HG02763 (cell line): ENCODE measurements around the gene PRPF18.

Source experiments
- ATAC-seq: cut with Tn5 transposase; IDR thresholded peaks from one replicate; pipeline ENCODE4 v1.9.1; 2021; ENCODE audit warnings: mild to moderate bottlenecking, moderate library complexity; ENCODE audit not compliant: unreplicated experiment

Gene PRPF18

DNA sequence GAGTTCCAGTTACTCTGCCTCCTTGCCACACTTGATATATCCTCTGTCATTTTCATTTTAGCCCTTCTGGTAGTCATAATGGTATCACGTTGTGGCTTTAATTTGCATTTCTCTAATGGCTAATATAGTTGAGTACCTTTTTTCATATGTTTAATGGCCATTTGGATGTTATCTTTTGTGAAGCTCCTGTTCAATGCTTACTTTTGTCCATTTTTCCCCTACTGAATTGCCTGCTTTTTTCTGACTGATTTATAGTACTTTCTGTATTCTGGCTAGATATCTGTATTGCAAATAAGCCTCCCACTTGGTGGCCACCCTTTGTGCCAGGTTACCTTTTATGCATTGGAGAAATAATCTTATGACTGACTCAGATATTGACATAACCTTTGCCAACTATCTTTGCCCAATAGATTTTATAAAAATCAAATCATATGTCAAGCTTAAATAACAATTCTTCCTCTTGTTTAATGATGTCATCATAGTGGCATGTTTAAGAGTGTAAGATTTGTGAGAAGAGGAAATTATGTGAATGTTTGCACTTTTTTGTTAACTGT, 50.6 kb downstream of the PRPF18 start:
- no peak for ATAC-seq

DNA sequence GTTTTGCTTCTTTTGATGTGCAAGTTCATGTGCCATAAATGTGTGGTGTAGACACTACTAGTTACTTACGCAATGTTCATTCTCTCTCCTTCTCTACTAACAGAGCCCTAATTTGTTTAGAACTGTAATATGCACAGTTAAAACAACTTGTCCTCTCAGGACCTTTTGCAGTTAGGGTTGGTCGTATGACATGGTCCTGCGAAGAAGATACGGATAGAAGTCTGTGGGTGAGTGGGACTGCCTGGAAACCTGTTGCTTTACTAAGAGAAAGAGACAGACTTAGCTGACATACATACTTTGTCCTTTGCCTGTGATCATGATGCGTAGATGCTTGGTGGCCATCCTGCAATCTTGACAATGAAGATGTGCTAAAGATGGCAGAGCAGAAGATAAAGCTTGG, 51.1 kb downstream of the PRPF18 start:
- no peak for ATAC-seq

GRCh38 chr10:13642293-13642692, 55.5 kb downstream of the PRPF18 start:
- no peak for ATAC-seq

DNA sequence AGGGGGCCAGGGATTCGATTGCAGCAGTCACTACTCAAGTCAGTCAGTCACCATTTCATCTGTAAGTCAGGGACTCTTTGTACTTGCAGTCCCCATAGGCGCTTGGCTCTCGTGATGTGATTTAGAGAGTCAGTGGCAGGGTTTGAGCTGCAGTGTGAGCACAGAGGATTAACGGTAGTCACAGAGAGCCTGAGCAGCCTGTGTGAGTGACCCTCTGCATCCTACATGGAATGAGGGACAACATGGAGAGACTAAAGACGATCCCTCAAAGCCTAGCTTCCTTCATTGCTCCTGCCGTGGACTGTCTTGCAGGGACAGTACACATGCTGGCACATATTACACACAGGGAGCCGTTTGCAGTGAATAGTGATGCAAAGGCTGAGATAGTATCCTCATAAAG, 56.3 kb downstream of the PRPF18 start:
- no peak for ATAC-seq

DNA sequence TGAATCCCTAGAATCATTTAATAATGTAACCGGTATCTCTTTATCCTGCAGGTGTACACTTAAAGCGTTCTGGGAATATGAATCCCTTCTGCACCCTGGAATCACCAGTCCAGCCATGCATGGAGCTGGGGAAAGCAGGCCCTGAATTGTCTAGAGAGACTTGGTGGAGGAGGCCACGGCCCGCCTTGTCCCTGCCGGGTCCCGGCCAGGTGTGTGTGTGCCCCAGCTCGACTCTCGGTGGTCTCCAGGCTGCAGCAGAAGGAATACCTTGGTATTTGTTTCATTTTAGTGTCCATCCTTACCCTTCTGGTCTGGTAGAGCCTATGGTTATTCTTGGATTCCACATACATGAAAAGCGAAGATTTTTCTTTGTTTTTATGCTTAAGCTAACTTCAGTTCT, 58.1 kb downstream of the PRPF18 start:
- ATAC-seq, result no peak

- ATAC-seq, result no peak
Measured at GRCh38 chr10:13648425-13648824, 61.7 kb downstream of the PRPF18 start.

- ATAC-seq, result no peak
Measured at GRCh38 chr10:13649844-13650520, 63.2 kb downstream of the PRPF18 start.

DNA sequence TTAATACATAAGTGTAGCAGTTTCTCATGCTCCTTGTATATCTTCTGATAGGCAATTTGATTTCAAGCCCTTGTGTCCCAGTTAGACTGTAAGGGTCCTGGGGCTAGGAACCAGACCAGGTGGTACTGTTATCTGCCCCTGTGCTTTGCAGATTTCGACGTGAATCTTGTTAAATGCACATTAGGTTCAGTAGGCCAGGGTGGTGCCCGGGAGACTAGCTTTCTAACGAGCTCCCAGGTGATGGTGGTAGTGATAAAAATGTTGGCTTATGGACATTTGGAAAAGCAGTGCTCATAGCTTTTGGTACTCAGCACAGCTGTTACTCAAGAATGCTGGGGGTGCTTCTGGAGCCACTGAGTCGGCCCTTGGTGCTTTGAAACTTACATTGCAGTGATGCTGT, 64.2 kb downstream of the PRPF18 start:
- no peak for ATAC-seq

- no peak for ATAC-seq
Measured at GRCh38 chr10:13651969-13652720, 65.4 kb downstream of the PRPF18 start.

DNA sequence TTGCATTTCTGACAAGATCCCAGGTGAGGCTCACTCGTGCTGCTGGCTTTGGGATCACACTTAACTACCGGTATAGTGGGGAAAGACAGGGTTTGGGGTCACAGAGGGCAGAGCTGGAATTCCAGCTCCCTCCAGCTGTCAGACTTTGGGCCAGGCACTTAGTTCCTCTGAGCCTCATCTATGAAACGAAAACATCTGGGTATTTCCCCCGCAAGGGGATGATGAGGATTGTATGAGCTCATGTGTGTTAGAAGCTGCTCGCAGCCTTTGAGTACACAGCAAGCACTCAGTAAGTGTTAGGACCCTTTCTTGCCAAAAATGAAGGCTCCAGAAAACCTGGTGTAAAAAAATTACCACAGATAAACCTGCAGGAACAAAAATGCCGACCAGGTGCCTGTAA, 66.1 kb downstream of the PRPF18 start:
- ATAC-seq, result no peak

- no peak for ATAC-seq
Measured at GRCh38 chr10:13654118-13654830, 67.5 kb downstream of the PRPF18 start.

- no peak for ATAC-seq
Measured at GRCh38 chr10:13654846-13655245, 68.1 kb downstream of the PRPF18 start.

DNA sequence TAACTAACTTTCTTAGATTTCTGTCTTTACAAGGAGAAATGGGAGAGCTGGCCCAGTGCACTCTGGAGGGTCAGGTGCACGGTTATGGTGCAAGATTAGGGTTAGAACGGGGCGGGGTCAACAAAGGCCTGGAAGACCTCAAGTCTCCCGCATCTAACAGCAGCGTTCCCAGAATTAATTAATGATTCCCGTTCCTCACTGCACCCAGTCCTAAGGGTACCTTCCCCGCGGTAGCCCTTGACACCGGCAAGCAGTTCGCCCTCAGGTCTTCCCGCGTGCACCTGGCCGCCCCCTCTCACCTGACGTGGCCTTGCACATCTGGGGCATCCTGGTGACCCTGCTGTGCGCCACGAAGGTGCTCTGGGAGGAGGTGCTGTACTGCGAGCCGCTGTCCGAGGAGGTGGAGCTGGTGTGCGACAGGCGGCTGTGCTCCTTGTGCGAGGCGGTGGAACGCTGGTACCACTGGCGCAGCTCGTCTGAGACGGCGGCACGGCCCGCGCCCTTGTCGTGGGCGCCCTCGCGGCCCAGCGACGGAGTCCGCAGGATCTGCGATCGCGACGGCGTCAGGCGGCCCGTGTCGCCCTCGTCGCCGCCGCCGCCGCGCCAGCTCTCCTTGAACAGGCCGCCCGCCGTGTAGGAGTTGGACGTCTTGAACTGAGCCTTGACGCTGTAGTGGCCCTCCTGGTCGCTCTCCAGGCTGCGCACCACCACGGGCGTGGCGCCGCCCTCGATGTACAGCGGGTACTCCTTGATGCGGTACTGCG, 69.8 kb downstream of the PRPF18 start:
- ATAC-seq, result no peak

DNA sequence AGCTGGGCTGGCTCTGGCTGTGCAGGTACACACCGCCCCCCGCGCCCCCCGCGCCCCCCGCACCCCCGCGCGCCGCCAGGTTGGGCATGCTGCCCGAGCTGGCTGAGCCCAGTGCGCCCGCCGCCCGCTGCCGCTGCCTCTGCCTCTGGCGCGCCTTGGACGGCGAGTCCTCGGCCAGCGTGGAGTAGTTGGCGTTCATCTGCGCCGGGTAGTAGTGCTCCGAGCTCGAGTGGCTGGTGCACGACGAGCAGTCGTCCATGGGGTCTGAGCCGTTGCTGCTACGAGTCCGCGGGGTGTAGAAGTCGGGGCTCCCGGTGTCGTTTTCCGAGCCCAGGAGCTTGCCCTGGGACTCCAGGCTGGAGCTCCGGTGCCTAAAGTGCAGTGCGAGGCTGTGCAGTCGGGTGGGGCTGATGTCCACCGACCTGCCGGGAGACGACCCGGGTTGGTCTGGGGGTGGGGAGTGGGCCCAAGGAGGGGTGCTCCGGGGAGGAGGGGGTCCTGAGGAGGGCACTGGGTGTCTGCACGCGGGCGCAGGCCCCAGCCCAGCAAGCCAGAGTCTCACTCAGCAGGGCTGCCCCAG, 70.4 kb downstream of the PRPF18 start:
- ATAC-seq, result no peak

DNA sequence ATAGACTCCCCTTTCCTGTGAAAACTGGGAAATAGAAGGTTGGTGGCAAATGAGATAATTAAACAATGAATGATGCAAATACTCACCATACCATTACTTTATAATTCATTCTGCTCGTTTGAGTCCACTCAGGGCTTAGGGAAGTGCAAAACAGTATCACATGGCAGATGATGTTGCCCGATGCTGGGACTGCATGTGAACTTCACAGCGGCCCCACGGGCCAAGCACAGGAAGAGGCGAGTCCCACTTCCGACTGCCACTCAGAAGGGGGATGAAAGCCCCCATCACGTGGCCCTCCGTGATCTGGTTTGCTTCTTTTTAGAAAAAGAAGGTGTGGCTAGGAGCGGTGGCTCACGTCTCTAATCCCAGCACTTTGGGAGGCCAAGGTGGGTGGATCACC, 71.5 kb downstream of the PRPF18 start:
- no peak for ATAC-seq

GRCh38 chr10:13658871-13659685, 72.3 kb downstream of the PRPF18 start:
- ATAC-seq, result no peak

DNA sequence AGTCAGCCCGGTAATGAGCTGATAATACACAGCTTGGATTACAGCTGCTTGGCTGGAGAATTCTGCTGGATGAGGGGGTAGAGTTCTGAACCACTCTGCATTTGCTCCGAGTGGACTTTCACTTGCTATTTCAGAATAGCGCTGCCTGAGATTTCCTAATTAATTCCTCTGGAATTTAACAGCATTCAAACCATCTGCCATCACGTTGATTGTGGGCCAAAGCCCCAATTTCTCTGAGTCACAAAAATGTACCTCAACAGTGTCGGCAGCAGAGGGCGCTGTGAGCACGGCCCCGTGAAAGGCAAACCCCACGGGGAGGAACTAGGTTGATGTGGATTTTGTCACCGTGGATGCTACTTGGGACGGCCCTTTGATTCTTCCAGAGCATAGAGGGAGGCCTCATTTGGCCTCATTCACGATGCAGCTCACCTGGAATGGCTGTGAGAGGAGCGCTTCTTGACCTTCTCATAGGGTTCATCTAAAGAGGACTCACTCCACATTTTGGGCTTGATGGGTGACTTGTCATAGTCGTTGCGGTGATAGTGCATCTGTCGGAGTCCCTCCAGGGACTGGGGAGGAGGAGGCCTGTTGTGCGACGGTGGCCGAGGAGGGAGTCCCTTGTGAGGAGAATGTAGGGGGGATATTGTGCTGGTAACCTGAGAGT, 73.3 kb downstream of the PRPF18 start:
- ATAC-seq, result no peak

DNA sequence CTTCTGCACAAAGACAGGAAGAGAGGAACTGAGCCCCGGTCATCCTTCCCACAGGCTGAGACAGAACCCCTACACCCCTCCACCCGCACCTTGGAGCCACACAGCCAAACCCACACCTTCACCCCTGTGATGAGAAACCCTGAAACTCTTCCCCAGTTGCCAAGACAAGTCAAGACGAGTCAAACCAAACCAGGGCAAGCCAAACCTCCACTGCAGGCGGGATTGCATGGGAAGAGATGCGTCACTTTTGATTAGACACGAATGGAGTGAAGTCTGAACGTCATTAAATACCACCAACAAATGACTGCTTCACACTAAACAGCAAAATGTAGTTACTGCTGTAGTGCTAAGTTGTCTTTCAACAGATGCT, 73.8 kb downstream of the PRPF18 start:
- ATAC-seq, result no peak

DNA sequence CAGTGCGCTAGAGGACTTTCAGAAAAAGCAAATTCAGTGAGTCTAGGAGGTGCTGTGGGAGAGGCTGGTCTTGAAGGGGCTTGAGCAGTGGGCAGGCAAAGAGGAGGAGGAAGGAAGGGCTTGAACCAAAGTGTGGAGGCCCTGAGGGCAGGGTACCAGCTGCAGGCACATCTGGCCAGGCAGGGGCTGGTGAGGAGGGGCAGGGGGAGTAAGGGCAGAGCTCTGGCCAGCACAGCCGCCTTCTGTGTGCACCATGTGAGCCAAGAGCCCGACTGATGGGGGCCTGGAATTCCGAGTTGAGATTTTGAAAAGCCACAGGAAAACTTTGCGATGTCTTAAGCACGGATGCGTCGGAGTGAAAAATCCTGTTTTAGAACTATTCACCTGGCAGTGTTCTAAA, 74.5 kb downstream of the PRPF18 start:
- no peak for ATAC-seq
